Aortic smooth muscle cell (primary cell): ENCODE results near the gene GATB. TPM values are rescaled to one million over a fixed set of nuclear protein-coding genes. Genes with fewer than 3 reads are reported as not detected.

ENCODE experiments used
- total RNA-seq: library from RNA; depleted of rRNA; stranded (reverse); fragments of >200 nt; gene quantifications from 2 replicates; pipeline ENCODE4 v1.2.3, GENCODE V29; 2014

Gene GATB, protein sequence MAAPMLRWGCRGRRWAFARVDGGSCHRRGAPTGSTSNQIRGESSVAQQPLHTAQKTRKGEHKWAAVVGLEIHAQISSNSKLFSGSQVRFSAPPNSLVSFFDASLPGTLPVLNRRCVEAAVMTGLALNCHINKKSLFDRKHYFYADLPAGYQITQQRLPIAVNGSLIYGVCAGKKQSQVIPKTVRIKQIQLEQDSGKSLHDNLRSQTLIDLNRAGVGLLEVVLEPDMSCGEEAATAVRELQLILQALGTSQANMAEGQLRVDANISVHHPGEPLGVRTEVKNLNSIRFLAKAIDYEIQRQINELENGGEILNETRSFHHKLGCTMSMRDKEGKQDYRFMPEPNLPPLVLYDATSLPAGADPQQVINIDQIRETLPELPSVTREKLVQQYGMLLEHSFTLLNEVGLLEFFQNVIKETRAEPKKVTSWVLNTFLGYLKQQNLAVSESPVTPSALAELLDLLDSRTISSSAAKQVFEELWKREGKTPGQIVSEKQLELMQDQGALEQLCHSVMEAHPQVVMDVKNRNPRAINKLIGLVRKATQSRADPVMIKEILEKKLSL
- total RNA-seq = 13.2 and 14.1 TPM in 2 replicates

DNA sequence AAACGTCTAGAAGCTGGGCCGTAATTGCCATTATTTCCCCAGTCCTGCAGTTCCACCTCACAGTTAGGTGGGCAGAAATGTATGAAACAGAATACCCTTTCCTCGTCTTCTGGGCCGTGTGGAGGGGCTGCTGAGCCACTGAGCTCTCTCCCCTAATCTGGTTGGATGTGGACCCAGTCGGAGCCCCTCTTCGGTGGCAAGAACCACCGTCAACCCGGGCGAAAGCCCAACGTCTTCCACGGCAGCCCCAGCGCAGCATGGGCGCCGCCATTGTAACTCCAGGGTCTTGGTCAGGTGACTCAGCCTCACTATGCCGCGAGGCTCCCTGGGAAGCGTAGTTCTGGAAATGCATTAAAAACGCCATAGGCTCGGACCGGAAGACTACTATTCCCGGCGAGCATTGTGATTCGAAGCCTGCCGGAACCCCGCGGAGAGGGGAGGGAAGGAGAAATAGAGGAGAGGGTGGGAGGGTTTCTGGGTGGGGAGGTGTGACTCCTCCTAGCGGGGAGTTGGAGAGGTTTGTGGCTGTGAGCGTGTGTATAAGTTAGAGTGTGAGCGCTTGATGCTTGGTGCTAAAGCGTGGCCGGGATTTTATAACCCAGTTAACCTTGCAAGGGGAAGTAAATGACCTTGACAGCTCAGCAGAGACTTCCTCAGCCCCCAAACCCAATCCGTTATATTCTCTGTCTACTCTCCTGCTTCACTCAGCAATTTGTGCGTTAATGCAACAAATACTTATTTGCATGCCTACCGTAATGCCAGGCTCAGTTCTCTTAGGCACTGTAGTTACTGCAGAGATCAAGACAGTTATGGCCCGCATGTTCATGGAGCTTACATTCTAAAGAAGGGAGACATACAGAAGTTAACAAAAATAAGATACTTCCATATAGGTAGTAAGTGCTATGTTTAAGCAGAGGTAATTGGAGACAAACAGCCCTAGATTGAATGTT, at the start of gene GATB:
Gene GATB, minus strand, starts transcription at position 296 of the 950 bp plus-strand sequence. Its CDS starts 25 bp downstream, at position 271.

